Liver (tissue), 9 donors: Measurements from ENCODE around the gene TBC1D9. TPM values are rescaled to one million over a fixed set of nuclear protein-coding genes. Genes with fewer than 3 reads are reported as not detected.
"Not testable (repeated sequence)": the region's sequence is repeated elsewhere in the genome, so short reads cannot be mapped to it uniquely, and the experiment has no call there.

Source experiments
- DNase-seq: peaks from one replicate; pipeline ENCODE4 v3.0.0-alpha.2; 2017; ENCODE audit warnings: low spot score
- H3K27ac ChIP-seq, 2 donors: one replicate each; pipeline ENCODE4 v1.7.0; 2013; ENCODE audit warnings: inconsistent platforms in 2 of 2, low read length in 2 of 2, control low read depth in 1 of 2, low read depth in 1 of 2, mild to moderate bottlenecking in 1 of 2
- H3K27me3 ChIP-seq, 4 donors: one replicate each; pipeline versions ENCODE4 v1.6.1 to v1.7.0; 2013; ENCODE audit warnings: low read length in 3 of 4, inconsistent platforms in 1 of 4, mild to moderate bottlenecking in 1 of 4, moderate library complexity in 1 of 4; ENCODE audit not compliant: control insufficient read depth in 4 of 4, insufficient read depth in 4 of 4
- H3K36me3 ChIP-seq, 4 donors: one replicate each; pipeline versions ENCODE4 v1.6.1 to v1.7.0; 2013; ENCODE audit warnings: low read length in 3 of 4, mild to moderate bottlenecking in 3 of 4, low read depth in 1 of 4, moderate library complexity in 1 of 4; ENCODE audit not compliant: control insufficient read depth in 4 of 4, insufficient read depth in 3 of 4
- H3K4me1 ChIP-seq, 4 donors: one replicate each; pipeline versions ENCODE4 v1.6.1 to v1.7.0; 2013; ENCODE audit warnings: low read length in 3 of 4, mild to moderate bottlenecking in 3 of 4, moderate library complexity in 1 of 4; ENCODE audit not compliant: control insufficient read depth in 4 of 4, insufficient read depth in 4 of 4
- H3K4me3 ChIP-seq, 3 donors: one replicate each; pipeline versions ENCODE4 v1.6.1 to v1.7.0; 2013; ENCODE audit warnings: low read length in 3 of 3, control low read depth in 1 of 3, low read depth in 1 of 3, mild to moderate bottlenecking in 1 of 3
- H3K9ac ChIP-seq, 2 donors: one replicate each; pipeline ENCODE4 v1.7.0; 2013; ENCODE audit warnings: low read length in 2 of 2, mild to moderate bottlenecking in 2 of 2, moderate library complexity in 2 of 2, control low read depth in 1 of 2, low read depth in 1 of 2
- H3K9me3 ChIP-seq, 4 donors: one replicate each; pipeline versions ENCODE4 v1.6.1 to v1.7.0; 2013; ENCODE audit warnings: low read length in 3 of 4; ENCODE audit not compliant: control insufficient read depth in 4 of 4
- EGR1 ChIP-seq, 2 donors: IDR thresholded peaks; 2 replicates each; pipeline ENCODE4 v1.6.1; 2016 to 2018; ENCODE audit warnings: antibody characterized with exemption in 2 of 2, low read depth in 2 of 2
- FOXA1 ChIP-seq: IDR thresholded peaks from 2 replicates; pipeline ENCODE4 v1.6.1; 2016; ENCODE audit warnings: antibody characterized with exemption
- GABPA ChIP-seq, 2 donors: IDR thresholded peaks in 1 of 2; conservative IDR thresholded peaks in 1 of 2; 2 replicates each; pipeline ENCODE4 v1.6.1; 2016; ENCODE audit warnings: antibody characterized with exemption in 2 of 2, mild to moderate bottlenecking in 1 of 2, moderate library complexity in 1 of 2
- HNF4A ChIP-seq, 2 donors: conservative IDR thresholded peaks; 2 replicates each; pipeline ENCODE4 v1.6.1; 2016; ENCODE audit warnings: antibody characterized with exemption in 2 of 2, mild to moderate bottlenecking in 2 of 2
- HNF4G ChIP-seq: IDR thresholded peaks from 2 replicates; pipeline ENCODE4 v1.6.1; 2016; ENCODE audit warnings: antibody characterized with exemption
- JUND ChIP-seq, 2 donors: IDR thresholded peaks; 2 replicates each; pipeline ENCODE4 v1.6.1; 2016; ENCODE audit warnings: antibody characterized with exemption in 2 of 2
- NR2F2 ChIP-seq: IDR thresholded peaks from 2 replicates; pipeline ENCODE4 v1.6.1; 2016; ENCODE audit warnings: antibody characterized with exemption
- RAD21 ChIP-seq, 2 donors: IDR thresholded peaks; 2 replicates each; pipeline ENCODE4 v1.6.1; 2016; ENCODE audit warnings: antibody characterized with exemption in 2 of 2, mild to moderate bottlenecking in 2 of 2
- RXRA ChIP-seq, 2 donors: IDR thresholded peaks; 2 replicates each; pipeline ENCODE4 v1.6.1; 2017 to 2018; ENCODE audit warnings: antibody characterized with exemption in 2 of 2, mild to moderate bottlenecking in 1 of 2
- SP1 ChIP-seq: IDR thresholded peaks from 2 replicates; pipeline ENCODE4 v1.6.1; 2018; ENCODE audit warnings: antibody characterized with exemption, mild to moderate bottlenecking
- YY1 ChIP-seq: IDR thresholded peaks from 2 replicates; pipeline ENCODE4 v1.6.1; 2016; ENCODE audit warnings: antibody characterized with exemption, mild to moderate bottlenecking
- WGBS: extraction: QIAGEN DNeasy Blood & Tissue Kit; methylation state at CpG from one replicate; pipeline ENCODE4 v1.1.7; 2013; 5-methylcytosine and 5-hydroxymethylcytosine counted together
- polyA plus RNA-seq, 2 donors: library from polyadenylated mRNA; stranded (reverse) in 1 of 2; unstranded in 1 of 2; fragments of 200-250 nt in 1 of 2; fragments of >200 nt in 1 of 2; fragmentation: Nextera tagmentation in 1 of 2; extraction: Ambion mirVana in 1 of 2; gene quantifications; one replicate each; pipeline versions ENCODE4 v1.2.1 to v1.2.3, GENCODE V29; 2013 to 2015
- total RNA-seq, 2 donors: library from RNA; depleted of rRNA; stranded (reverse); fragments of >200 nt; gene quantifications; one replicate each; pipeline ENCODE4 v1.2.3, GENCODE V29; 2014
- TF ChIP-seq, protein P1 (sequence below): fragments of 150-350 bp; IDR thresholded peaks from 2 replicates; pipeline ENCODE4 v1.5.1; 2017; ENCODE audit warnings: improper control_type of control experiment, low read depth, low read length; ENCODE audit not compliant: missing input control
- TF ChIP-seq, protein P2 (sequence below): IDR thresholded peaks from 2 replicates; pipeline ENCODE4 v1.6.1; 2016; ENCODE audit warnings: antibody characterized with exemption, mild to moderate bottlenecking
- TF ChIP-seq, protein P3 (sequence below): IDR thresholded peaks from 2 replicates; pipeline ENCODE4 v1.6.1; 2016; ENCODE audit warnings: antibody characterized with exemption
- TF ChIP-seq, protein P4 (sequence below): IDR thresholded peaks from 2 replicates; pipeline ENCODE4 v1.6.1; 2016; ENCODE audit warnings: antibody characterized with exemption
- donor health status: healthy.
- donor health status: healthy.
- donor health status: healthy.
- donor health status: healthy.
- donor health status: healthy.

TBC1D9 gene
- total and polyA plus RNA-seq, 4 donors, result 1.4 to 8.5 (median 6.3) TPM

DNA sequence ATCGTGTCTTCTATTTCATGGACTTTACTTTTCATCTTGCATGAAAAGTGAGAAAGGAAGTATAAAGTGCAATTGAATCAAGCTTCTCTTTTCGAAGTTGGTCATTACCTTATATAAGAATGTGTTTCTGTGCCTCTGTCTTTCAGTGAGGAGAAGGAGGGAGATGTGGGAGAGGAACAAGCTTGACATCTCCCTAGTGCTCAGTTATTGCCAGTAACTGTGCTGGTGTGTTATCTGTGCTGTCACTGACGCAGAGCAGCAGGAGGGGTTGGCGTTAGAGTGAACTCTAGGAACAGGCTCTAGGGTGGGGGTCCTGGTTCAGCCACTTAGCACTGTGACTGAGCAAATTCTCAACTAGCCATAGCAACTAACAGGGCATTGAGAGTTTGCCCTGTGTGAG is 34.0 kb upstream of the TBC1D9 start (continued):
- TF ChIP-seq, protein P1, sequence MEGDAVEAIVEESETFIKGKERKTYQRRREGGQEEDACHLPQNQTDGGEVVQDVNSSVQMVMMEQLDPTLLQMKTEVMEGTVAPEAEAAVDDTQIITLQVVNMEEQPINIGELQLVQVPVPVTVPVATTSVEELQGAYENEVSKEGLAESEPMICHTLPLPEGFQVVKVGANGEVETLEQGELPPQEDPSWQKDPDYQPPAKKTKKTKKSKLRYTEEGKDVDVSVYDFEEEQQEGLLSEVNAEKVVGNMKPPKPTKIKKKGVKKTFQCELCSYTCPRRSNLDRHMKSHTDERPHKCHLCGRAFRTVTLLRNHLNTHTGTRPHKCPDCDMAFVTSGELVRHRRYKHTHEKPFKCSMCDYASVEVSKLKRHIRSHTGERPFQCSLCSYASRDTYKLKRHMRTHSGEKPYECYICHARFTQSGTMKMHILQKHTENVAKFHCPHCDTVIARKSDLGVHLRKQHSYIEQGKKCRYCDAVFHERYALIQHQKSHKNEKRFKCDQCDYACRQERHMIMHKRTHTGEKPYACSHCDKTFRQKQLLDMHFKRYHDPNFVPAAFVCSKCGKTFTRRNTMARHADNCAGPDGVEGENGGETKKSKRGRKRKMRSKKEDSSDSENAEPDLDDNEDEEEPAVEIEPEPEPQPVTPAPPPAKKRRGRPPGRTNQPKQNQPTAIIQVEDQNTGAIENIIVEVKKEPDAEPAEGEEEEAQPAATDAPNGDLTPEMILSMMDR, result no peak

DNA sequence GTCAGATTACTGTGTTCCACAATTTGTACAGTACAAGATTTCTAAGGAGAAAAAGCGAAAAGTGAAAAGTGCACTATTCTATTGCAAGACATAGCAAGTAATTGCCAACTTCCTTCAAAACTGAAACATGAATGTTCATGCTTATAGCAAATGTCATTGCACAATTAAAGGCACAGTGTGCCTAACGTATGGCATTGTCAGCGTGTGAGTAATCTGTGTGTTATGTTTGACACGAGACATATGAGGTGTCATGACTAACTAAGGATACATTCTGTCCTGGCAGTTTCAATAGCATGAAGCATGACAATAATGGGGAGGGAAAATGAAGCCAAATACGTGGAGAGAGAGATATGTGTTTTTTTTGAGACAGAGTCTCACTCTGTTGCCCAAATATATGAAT is 33.6 kb upstream of the TBC1D9 start:
- Histone ChIP-seq H3K36me3 (no peaks in the 10 kb centered on the region), H3K9ac (no peak overlapping the region), H3K9me3 (no peaks in the 10 kb centered on the region), H3K4me1 (no peaks in the 10 kb centered on the region), H3K27ac (peak overlapping the region in 1 of 2 donors; percentile 61), H3K4me3 (no peak overlapping the region), H3K27me3 (peaks cover 0 to 2% (median 0%) of the 10 kb centered on the region in 4 donors)
- no peak for DNase-seq
- WGBS, result 74% methylated on average over 5 of the region's 5 CpGs
- no peak for TF ChIP-seq SP1
- TF ChIP-seq, protein P2, sequence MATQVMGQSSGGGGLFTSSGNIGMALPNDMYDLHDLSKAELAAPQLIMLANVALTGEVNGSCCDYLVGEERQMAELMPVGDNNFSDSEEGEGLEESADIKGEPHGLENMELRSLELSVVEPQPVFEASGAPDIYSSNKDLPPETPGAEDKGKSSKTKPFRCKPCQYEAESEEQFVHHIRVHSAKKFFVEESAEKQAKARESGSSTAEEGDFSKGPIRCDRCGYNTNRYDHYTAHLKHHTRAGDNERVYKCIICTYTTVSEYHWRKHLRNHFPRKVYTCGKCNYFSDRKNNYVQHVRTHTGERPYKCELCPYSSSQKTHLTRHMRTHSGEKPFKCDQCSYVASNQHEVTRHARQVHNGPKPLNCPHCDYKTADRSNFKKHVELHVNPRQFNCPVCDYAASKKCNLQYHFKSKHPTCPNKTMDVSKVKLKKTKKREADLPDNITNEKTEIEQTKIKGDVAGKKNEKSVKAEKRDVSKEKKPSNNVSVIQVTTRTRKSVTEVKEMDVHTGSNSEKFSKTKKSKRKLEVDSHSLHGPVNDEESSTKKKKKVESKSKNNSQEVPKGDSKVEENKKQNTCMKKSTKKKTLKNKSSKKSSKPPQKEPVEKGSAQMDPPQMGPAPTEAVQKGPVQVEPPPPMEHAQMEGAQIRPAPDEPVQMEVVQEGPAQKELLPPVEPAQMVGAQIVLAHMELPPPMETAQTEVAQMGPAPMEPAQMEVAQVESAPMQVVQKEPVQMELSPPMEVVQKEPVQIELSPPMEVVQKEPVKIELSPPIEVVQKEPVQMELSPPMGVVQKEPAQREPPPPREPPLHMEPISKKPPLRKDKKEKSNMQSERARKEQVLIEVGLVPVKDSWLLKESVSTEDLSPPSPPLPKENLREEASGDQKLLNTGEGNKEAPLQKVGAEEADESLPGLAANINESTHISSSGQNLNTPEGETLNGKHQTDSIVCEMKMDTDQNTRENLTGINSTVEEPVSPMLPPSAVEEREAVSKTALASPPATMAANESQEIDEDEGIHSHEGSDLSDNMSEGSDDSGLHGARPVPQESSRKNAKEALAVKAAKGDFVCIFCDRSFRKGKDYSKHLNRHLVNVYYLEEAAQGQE, result no peak
- no peak for TF ChIP-seq NR2F2
- TF ChIP-seq HNF4A (conservative IDR thresholded peaks at IDR 0.05), result no peak
- no peak for TF ChIP-seq RAD21 (IDR thresholded peaks at IDR 0.05)
- no peak for TF ChIP-seq EGR1 (IDR thresholded peaks at IDR 0.05; ENCODE audit: low read depth in 2 of 2)
- no peak for TF ChIP-seq GABPA (IDR thresholded peaks at IDR 0.05 in 1 of 2, conservative IDR thresholded peaks at IDR 0.05 in 1 of 2)

DNA sequence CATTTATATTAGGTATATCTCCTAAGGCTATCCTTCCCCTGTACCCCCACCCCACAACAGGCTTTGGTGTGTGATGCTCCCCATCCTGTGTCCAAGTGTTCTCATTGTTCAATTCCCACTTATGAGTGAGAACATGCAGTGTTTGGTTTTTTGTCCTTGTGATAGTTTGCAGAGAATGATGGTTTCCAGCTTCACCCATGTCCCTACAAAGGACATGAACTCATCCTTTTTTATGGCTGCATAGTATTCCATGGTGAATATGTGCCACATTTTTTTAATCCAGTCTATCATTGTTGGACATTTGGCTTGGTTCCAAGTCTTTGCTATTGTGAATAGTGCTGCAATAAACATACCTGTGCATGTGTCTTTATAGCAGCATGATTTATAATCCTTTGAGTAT is 26.6 kb upstream of the TBC1D9 start:
- not testable (repeated sequence) for H3K4me1 ChIP-seq, H3K27me3 ChIP-seq, H3K4me3 ChIP-seq, H3K9ac ChIP-seq, H3K27ac ChIP-seq, H3K9me3 ChIP-seq, DNase-seq, H3K36me3 ChIP-seq

DNA sequence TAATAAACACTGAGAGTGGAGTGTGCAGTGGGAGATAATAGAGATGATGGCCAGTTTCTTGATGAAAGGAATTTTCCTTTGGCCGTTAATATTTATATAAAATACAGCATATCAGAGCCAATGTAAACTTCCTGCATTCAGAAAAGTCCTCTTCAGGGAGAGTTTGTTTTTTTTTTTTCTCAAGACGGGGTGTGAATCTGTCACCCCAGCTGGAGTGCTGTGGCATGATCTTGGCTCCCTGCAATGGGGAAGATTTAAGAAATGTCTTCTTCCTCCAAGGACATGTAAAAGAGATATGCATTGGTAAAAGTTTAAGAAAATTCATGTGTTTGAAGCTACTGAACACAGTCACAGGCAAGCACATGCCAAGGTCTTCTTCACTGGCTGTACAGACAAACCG is 25.4 kb upstream of the TBC1D9 start:
- no peak for DNase-seq
- H3K36me3 ChIP-seq, result no peaks in the 10 kb centered on the region
- no peak overlapping the region for H3K9ac ChIP-seq
- H3K4me1 ChIP-seq, result no peaks in the 10 kb centered on the region
- H3K27me3 ChIP-seq, result no peaks in the 10 kb centered on the region
- H3K9me3 ChIP-seq, result no peaks in the 10 kb centered on the region
- no peak overlapping the region for H3K27ac ChIP-seq
- H3K4me3 ChIP-seq, result no peak overlapping the region
- WGBS, result 79% methylated on average over 3 of the region's 3 CpGs
- TF ChIP-seq, protein P1, result no peak
- no peak for TF ChIP-seq HNF4A (conservative IDR thresholded peaks at IDR 0.05)
- TF ChIP-seq GABPA (IDR thresholded peaks at IDR 0.05 in 1 of 2, conservative IDR thresholded peaks at IDR 0.05 in 1 of 2), result no peak
- no peak for TF ChIP-seq SP1
- TF ChIP-seq RXRA (IDR thresholded peaks at IDR 0.05), result no peak
- TF ChIP-seq, protein P3, sequence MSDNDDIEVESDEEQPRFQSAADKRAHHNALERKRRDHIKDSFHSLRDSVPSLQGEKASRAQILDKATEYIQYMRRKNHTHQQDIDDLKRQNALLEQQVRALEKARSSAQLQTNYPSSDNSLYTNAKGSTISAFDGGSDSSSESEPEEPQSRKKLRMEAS, result no peak
- no peak for TF ChIP-seq HNF4G
- TF ChIP-seq YY1, result no peak
- no peak for TF ChIP-seq JUND (IDR thresholded peaks at IDR 0.05)
- TF ChIP-seq, protein P4, sequence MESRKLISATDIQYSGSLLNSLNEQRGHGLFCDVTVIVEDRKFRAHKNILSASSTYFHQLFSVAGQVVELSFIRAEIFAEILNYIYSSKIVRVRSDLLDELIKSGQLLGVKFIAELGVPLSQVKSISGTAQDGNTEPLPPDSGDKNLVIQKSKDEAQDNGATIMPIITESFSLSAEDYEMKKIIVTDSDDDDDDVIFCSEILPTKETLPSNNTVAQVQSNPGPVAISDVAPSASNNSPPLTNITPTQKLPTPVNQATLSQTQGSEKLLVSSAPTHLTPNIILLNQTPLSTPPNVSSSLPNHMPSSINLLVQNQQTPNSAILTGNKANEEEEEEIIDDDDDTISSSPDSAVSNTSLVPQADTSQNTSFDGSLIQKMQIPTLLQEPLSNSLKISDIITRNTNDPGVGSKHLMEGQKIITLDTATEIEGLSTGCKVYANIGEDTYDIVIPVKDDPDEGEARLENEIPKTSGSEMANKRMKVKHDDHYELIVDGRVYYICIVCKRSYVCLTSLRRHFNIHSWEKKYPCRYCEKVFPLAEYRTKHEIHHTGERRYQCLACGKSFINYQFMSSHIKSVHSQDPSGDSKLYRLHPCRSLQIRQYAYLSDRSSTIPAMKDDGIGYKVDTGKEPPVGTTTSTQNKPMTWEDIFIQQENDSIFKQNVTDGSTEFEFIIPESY, result no peak
- no peak for TF ChIP-seq FOXA1
- no peak for TF ChIP-seq EGR1 (IDR thresholded peaks at IDR 0.05; ENCODE audit: low read depth in 2 of 2)
- no peak for TF ChIP-seq NR2F2
